Dermis microvascular lymphatic vessel endothelial cell (primary cell): ENCODE results near the gene NCKAP5. TPM values are rescaled to one million over a fixed set of nuclear protein-coding genes. Genes with fewer than 3 reads are reported as not detected.

ENCODE experiments used
- DNase-seq, 2 donors: peaks; one replicate each; pipeline versions ENCODE4 v3.0.0 to v3.0.0-alpha.2; 2010; ENCODE audit warnings: low read depth in 2 of 2
- total RNA-seq: library from RNA; depleted of rRNA; stranded (reverse); fragments of >200 nt; gene quantifications from 2 replicates; pipeline ENCODE4 v1.2.1, GENCODE V29; 2014

The NCKAP5 gene
- total RNA-seq, 1 donor from 2014 or later: under 0.01 TPM

DNA sequence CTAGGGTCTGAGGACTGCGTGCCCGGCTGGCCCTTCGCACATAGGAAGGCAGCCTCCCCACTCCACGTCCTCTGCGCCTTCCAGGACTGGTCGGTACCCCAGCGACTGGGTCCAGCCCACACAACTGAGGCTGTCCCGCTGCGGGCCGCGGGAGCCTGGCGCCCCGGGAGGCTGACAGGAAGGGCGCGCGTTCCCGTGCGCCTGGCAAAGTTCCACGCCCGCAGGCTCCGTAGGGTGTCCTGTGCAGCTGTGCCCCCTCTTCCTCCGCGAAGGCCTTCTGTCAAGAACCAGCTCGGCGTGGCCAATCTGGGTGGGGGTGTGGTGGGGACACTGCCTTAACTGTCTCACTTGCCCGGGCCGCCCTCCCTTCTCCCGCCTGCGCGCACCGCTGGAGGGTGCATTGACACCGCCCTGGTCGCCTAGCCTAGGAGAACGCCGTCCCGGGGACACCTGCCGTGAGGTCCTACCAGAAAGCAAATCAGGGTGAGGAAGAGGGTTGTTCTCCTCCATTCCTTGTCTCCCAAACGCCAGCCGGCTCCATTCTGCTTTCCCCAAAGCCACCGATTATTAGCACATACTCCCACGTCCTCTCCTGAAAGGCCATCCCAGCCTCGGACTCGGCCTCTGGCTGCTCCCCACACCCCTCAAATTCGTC is 897.6 kb downstream of the NCKAP5 start:
- DNase-seq: peak in 1 of 2 donors; percentile 10

DNA sequence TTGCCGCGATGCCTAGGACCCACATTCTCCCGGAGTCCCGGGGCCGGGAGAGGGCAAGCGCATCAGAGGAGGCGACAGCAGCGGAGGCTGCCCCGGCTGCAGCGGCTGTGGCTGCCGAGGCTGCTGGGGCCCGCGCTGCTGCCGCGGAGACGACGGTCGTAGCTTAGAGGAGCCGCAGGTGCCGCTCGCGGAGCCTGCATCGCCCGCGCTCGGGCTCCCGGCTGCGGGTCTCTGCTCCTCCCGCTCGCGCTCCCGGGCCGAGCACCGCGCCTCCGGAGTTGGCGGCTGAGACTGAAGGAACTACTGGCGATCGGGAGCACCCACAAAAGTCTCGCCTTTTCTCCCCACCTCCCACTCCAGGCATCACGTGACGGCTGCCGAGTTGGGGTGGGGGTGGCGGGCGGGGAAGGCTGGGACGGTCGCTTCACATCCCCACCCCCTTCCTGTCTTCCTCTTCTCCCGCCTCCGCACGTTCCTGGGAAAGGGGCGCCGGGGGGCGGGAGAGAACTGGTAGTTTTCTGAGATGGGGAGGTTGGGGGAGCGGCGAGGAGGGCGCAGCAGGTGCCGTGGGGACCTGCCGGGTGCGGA is 898.3 kb downstream of the NCKAP5 start, which contains the start of gene LYPD1:
Gene LYPD1 (minus strand): TSS at position 298 of the 588 bp plus-strand sequence. CDS start 273 bp downstream, at position 25.
- peak in 1 of 2 donors; percentile 23 for DNase-seq

DNA sequence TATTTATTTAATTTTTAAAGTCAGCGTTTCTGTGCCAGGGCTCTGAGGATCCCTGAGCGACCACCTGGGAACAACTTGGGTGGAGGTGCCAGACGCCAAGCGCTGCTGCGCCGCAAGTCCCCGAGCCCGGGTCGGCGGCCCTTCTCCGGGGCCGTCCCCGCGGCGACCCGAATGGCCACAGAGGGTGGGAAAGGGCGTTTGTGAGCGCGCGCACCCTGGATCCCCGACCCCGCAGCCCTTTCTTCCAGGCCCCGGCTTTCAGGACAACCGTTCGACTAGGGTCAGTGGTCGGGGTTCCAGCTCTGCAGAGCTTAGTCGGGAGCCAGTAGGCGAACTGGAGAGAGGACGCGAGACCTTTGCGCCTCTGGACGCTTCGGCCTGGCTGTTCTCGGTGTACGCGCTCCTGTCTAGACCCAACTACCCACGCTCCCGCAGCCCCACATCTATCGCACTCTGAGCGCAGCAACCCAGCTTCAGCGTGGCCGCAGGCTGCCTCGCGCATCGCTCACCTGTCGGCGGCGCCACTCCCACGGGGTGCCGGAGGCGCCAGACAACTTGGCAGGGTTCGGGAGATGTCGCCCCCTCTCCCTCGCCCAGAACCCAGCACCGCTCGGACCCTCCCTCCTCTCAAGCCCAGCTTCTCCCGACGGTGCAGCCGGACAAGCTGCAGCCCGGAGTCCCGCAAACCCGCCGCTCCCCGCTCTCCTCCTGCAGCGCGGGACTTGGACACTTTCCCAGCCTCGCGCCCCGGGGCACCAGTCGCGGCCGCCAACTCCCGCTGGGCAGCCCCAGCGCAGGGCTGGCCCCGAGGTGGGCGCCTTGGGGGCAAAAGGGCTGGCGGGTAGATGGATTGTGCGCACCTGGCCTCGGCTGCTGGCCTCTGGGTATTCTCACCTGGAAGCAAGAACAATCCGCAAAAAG is 899.0 kb downstream of the NCKAP5 start:
- peak in 1 of 2 donors; percentile 21 for DNase-seq

DNA sequence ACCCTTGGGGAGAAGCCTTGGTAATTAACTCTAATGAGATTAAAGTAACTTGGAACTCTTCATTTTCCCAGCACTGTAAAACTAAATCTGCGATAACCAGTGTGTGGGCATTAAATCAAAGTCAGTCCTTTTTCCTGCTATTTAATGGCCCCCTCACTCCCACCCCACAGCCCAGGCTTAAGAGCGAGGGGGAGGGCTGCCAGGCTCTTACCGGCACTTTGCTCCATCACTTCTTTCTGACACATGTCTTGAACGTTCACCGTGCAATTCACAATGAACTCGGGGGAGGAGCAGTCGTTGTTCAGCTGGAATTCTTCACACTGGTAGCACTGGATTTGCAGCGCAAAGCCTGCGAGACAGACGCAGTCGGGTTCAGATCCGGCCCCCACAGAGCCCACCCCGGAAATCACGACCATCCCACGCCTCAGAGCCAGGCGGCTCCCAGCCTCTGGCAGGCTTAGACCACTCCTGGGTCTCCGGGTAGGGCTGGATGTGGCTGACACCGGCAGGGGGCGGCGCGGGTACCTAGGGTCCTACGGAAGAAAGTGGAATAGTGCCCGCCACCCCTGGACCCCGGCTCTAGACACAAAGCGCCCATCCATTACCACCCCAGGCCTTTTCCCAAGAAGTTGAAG is 900.0 kb downstream of the NCKAP5 start:
- DNase-seq: peak in 1 of 2 donors; percentile 23

DNA sequence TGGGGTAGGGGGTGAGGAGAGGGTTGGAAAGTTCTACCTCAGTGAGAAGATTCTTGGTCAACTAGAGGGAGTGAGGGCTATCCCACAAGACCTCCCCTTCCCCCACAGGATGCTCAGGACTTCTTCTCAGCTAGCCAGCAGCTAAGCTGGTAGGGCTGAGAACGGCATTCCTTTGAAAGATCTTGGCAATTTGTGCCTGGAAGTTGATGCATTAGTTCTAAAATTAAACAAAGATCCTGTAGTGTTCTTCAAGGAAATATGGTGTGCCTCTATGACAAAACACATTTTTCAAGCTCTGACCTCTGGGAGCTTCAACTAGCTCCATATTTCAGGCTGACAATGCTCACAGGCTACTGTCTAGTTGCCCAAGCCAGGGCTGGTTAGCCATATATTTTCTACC is 900.6 kb downstream of the NCKAP5 start:
- no peak for DNase-seq

DNA sequence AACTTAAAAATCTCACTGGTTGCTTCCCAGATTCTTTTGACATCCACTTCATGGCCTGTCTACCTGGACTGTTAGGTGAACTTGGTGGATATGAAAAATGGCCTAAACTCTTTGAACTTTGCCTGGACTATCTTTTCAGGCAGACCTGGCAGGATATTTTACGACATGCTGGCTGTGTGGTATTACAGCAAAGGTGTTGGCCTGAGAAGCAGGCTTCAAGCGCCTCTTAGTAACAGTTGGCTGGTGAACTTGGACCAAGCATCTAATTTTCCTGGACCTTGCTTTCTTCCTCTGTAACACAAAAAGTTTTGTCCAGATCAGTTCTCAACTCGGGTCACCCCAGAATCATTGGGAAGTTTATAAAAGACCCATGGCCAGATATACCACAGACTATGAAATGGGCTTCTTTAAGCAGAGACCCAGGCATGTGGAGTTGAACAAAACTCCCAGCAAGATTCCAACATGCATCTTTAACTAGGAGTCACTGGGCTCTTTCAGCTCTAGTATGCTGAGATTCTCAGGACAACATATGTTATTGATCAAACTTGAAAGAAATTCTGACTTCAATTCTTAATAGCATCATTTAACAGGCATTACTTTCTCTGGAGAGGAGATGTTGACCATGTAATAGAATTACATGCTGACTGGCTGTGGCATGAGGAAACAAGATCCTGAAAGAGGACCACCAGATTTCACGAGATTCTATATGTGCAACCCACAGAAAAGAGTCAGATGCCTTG is 902.7 kb downstream of the NCKAP5 start:
- DNase-seq: no peak

DNA sequence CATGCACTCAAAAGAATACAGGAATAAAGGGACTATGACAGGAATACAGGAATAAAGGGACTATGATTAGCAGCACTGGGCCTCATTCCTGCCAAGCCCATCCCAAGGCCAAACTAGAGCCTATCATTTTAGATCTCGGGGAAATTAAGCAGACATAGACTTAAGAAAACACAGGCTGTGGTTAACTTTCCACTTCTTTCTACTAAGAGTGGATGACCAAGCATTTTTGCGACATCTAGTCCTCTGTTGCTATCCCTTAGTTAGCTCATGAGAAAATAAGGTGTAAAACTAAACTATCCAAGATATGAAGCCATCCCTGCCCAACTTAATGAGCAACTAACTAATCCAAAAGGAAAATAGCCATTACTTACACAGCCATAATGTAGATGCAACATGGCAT is 904.2 kb downstream of the NCKAP5 start:
- no peak for DNase-seq

DNA sequence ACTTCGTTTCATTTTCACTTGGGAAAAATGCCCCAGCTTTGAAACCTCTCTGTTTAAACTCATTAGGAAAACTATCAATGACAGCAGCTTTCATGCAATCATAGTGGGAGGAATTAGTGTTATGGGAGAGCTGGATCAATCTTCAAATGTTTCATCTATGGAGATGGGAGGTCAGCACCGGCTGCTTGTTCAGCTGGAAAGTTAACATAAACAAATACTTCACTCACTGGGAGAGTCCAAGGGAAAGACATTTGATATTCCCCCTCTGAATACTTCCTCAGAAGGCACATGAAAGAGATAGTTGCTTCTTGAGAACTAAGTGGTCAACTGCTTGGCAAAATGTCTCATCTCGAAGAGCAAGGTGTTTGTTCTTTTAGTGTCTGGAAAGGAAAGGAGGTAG is 905.5 kb downstream of the NCKAP5 start:
- DNase-seq: peak in 1 of 2 donors; percentile 6

DNA sequence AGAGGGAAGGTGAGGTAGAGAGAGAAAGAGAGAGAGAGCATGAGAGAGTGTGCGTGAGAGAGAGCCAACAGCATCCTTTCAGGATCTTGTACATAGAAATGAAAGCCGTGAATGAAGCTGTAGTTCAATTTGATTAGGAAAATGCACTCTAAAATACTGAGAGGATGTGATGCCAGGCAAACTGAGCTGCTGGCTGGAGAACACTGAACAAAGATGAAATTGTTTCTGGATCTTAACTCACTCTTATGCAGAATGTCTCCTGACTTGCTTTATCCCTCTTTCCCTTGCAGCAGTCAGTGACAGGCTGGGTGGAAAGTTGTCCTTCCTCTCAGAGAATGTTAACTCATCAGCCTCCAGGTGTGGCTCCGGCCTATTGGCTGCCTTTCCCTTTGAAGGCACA is 908.9 kb downstream of the NCKAP5 start:
- no peak for DNase-seq

DNA sequence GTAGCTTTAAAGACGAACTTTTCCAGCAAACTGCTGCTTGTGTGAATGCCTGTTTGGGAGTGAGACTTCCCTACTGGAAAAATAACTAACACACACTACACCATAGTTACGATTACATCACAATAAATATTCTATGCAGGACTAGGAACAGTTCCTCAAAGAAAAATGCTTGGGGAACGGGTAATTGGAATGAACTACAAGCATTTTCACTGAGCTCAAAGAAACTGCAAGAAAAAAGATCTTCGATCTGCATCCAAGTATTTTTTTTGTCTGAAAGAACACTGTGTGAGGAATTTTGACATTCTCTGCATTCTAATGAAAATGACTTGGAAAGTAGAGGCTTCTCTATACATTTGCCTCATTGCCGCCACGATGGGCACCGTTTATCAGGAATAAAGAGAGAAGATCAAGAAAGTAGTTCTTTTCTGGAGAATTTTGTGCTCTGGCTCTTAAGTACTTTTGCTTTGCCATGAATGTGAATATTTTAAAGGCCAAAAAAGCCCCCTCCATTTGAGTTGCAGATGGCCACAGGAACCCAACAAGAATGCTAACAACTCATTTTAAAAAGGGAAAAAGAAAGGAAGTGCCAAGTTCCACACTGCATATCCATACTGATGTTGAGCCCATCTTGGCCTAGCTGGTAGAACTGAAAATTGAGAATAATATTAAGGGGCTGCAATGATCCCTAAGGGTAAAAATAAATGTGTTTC is 911.8 kb downstream of the NCKAP5 start:
- DNase-seq: no peak

DNA sequence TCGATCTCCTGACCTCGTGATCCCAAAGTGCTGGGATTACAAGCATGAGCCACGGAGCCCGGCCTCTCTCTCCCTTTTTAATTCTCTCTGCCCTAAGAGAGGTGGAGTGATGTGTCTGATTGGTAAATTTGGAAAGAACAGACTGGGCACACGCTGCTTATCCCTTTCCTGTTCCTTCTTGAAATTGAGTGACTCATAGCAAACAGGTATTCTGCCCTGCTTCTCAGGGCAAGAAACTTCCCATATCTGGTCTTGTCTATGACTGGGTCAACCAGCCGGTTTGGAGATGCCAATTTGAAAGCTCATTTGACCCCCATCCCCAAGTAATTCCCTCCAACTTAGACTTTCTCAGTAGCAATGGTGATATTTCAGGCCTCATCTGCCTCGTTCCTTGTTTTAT is 913.3 kb downstream of the NCKAP5 start:
- no peak for DNase-seq

DNA sequence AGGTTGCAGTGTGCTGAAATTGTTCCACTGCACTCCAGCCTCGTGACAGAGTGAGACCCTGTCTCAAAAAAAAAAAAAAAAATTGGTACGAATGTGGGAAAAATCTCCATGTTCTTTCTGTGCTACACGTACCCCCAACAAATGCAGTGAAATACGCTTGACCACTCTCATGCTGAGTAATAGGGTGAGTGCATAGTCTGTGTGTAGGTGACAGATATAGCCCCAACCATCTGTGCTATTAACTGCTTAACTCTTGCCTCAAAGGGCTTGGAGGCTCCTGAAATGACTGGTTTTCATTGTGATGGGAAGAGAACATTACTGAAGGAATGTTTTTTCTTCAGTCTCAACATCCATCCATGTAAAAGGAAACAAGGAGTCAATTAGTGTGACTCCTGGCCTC is 913.9 kb downstream of the NCKAP5 start:
- no peak for DNase-seq

DNA sequence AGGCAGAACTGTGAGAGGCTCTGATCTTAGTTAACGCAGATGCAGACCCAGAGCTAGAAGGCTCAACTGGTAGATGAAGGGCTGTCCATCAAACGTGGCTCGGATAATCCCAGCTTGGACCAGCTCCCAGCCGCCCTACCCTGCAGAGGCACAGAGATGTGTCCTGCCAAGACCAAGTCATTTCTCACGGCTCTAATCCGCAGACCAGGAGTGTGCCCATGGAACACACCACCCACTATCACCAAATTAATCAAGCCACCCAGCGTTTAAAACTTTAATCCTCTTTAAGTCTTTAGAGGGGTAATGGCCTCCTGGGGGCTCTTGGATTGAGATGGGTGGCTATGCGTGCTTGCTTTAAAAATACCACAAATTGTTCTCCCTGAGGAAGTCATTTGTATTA is 915.8 kb downstream of the NCKAP5 start:
- DNase-seq: no peak

DNA sequence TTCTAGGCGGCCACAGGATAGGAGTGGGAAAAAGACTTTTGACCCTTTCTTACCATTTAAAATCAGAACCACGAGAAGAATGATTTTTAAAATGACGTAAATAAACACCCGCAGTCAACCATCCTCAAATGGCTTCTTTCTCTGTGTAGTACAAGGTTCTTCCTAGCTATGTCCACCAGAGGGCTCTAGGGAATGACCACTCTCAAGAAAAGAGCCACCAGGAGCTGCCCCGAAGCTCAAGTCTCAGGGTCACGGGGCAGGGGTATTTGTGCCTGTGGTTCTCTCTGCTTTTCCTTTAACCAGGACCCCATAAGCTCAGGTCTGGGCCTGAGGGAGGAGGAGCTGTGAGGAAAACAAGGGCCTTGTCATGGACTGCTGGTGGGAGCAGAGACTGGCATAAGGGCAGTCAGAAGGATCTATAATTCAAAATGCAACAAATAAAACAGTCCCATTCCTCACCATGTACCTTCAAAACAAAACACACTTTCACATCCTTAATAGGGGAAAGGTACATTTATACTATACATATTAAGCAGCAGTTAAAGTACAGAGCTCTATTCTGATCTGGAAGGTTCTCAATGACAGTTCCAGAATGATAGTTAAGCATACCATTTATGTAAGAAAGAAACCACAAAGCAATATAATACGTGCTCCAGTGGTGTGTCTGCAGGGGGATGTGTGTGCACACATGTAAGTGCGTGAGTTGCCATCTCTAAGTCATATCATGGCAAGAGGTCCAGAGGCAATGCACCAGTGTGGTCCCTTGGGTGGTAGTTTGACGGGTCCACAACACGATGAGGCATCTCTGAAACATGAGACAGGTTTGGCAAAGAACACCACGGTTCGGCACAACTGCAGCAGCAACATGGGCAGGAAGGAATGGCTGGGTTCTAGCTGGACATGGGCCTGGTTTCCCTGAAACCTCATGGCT is 916.9 kb downstream of the NCKAP5 start:
- DNase-seq: no peak

DNA sequence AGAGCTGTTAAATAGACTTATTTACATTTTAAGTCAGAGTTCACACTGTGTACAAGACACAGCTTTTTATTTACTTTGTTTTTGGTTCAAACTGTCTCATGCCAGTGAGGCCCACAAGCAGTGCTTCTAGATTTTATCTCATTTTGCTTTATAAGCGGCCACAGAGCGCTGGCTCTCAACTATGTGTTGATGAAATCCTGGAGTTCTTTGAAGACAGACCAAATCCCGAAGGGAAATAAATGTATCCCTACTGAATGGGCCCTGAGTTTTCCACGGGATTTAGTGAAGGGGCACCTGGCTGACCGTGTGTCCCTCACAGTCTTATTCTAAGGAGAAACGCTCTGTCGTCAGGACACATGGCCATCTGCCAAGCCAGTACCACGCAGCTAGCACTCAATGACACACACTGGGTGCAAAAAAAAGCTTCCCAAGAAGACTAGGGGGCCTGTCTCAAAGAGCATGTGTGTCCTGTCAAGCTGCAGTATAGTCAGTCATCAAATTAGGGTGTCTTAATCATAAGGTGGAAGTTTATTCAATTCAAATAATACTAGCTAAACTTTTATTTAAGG is 921.6 kb downstream of the NCKAP5 start:
- no peak for DNase-seq

DNA sequence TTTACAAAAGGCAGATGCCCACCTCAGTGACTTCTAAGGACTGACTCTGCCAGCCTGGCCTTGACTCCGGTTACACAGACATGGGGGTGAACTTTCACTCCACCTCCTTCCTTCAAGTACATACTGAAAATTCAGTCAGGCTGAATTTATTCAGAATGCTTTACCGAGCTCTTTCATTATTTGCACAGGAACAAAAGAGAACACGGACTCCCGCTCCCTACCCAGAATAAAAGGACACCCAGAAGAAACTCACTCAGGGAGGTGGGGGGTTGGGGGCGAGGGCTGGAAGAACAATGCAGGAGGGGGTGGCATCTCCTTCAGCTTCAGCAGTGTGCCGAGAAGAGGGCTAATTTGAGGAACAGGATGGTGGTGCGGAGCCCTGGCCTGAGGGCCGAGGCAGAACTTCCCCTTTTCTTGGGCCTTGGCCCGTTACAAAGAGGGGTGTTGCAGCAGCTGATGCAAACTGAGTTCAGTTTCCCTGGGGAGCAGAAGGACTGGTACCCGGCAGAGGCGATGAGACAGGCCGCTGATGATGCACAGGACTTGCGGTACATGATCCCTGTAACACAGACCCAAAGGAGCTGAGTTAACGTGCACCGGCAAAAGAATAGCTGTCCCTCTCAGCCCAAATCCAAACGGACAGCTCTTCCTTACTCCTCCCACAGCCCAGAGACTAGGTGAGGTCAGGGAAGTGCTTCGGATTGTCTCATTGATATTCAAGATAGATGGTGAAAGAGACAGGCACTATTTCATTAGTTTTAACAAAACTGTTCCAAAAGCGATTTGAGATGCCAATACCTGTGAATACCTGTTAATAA is 922.3 kb downstream of the NCKAP5 start:
- DNase-seq: no peak

DNA sequence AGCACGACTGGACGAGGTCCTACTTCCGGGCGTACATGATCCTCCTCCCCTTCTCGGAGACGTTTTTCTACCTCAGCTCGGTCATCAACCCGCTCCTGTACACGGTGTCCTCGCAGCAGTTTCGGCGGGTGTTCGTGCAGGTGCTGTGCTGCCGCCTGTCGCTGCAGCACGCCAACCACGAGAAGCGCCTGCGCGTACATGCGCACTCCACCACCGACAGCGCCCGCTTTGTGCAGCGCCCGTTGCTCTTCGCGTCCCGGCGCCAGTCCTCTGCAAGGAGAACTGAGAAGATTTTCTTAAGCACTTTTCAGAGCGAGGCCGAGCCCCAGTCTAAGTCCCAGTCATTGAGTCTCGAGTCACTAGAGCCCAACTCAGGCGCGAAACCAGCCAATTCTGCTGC is 923.1 kb downstream of the NCKAP5 start:
- DNase-seq: no peak

DNA sequence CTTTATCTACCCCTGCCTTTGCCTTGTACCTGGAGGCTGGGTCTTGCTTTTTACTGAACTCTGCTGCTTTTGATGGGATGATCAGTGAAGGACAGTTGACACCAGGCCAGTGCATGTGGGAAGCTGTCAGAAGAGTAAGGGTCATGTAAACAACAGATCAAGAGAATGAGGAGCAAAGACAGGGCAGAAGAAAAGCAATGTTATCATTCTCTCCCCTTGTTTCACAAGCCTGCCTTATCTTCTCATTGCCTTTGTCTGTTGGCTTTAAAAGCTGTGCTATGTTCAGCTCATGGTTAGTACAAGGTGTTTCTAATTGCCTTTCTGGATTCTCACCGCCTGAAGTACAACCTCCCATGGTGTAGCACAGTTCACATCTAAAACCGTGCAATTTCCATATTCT is 925.8 kb downstream of the NCKAP5 start:
- no peak for DNase-seq
